OCI-LY3 (cell line): ENCODE data around the gene DNAJC4.

Source experiments
- H2AFZ ChIP-seq: fragments of 200-600, 300-600 bp; shearing (Covaris generic); 2 replicates; pipeline ENCODE4 v1.6.0; 2014; ENCODE audit warnings: antibody characterized with exemption, low read depth, low read length
- H3K27ac ChIP-seq: fragments of 200-600, 300-600 bp; sonication (generic); 2 replicates; pipeline ENCODE4 v1.5.1; 2014; ENCODE audit warnings: mild to moderate bottlenecking, low read length, moderate library complexity, mixed read lengths
- H3K27me3 ChIP-seq: fragments of 200-600, 300-600 bp; sonication (generic); 2 replicates; pipeline ENCODE4 v1.6.1; 2014; ENCODE audit warnings: low read depth, low read length, mixed read lengths
- H3K36me3 ChIP-seq: fragments of 200-600, 300-600 bp; sonication (generic); replicated peaks from 2 replicates; pipeline ENCODE3; 2014; ENCODE audit warnings: low read depth, low read length, mixed read lengths
- H3K4me1 ChIP-seq: fragments of 300-600, 200-600 bp; sonication (generic); 2 replicates; pipeline ENCODE4 v1.6.1; 2014; ENCODE audit warnings: low read length, mixed read lengths
- H3K4me2 ChIP-seq: fragments of 200-600, 300-600 bp; sonication (generic); 2 replicates; pipeline ENCODE4 v1.6.1; 2014; ENCODE audit warnings: low read length, mixed read lengths
- H3K4me3 ChIP-seq: fragments of 300-600, 200-600 bp; sonication (generic); 2 replicates; pipeline ENCODE4 v1.5.1; 2014; ENCODE audit warnings: antibody characterized with exemption, mild to moderate bottlenecking, low read length, moderate library complexity
- H3K79me2 ChIP-seq: fragments of 300-600, 200-600 bp; shearing (Covaris generic); 2 replicates; pipeline ENCODE4 v1.6.1; 2014; ENCODE audit warnings: mild to moderate bottlenecking, low read length, mixed read lengths
- H3K9ac ChIP-seq: fragments of 300-600, 200-600 bp; shearing (Covaris generic); 2 replicates; pipeline ENCODE4 v1.6.0; 2014; ENCODE audit warnings: mild to moderate bottlenecking, low read length, moderate library complexity
- H3K9me3 ChIP-seq: fragments of 200-600, 300-600 bp; shearing (Covaris generic); 2 replicates; pipeline ENCODE4 v1.6.1; 2014; ENCODE audit warnings: low read length, mixed read lengths; ENCODE audit not compliant: insufficient read depth
- H4K20me1 ChIP-seq: fragments of 200-600, 300-600 bp; sonication (generic); 2 replicates; pipeline ENCODE4 v1.6.1; 2016; ENCODE audit warnings: low read length, mixed read lengths; ENCODE audit not compliant: insufficient read depth
- EZH2phosphoT487 ChIP-seq: fragments of 200-600 bp; shearing (Covaris generic); IDR thresholded peaks from 2 replicates; pipeline ENCODE4 v1.6.1; 2018; ENCODE audit warnings: antibody characterized with exemption, mixed run types, low read depth
- TF ChIP-seq, protein P1 (sequence below): fragments of 200-600, 300-600 bp; sonication (generic); IDR thresholded peaks from 2 replicates; pipeline ENCODE4 v1.5.1; 2014; ENCODE audit warnings: antibody characterized with exemption, low read length, low read depth

The DNAJC4 gene

DNA sequence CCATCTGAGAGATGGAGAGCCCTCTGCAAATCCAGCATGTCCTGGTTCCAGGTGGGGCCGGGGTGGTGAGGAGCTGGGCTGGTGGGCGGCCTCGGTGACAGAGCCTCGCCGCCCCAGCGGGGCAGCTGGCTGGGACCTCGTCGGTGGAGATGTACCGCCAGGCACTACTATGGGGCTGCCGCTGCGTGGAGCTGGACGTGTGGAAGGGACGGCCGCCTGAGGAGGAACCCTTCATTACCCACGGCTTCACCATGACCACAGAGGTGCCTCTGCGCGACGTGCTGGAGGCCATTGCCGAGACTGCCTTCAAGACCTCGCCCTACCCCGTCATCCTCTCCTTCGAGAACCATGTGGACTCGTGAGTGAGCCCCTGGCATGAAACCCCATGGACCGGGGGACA is 28.0 kb downstream of the DNAJC4 start:
- H4K20me1 ChIP-seq = 0 out of 2 replicates have a peak, but pooled peaks cover 5% of the 10 kb centered on the region
- H3K36me3 ChIP-seq = peaks cover 56% of the 10 kb centered on the region
- H3K9me3 ChIP-seq = no peaks in the 10 kb centered on the region
- peaks cover 4% of the 10 kb centered on the region for H3K79me2 ChIP-seq
- H3K4me1 ChIP-seq = peaks cover 23% of the 10 kb centered on the region
- no peak overlapping the region for H3K9ac ChIP-seq
- H3K4me2 ChIP-seq = no peak overlapping the region
- no peak for TF ChIP-seq EZH2phosphoT487
- TF ChIP-seq, protein P1, sequence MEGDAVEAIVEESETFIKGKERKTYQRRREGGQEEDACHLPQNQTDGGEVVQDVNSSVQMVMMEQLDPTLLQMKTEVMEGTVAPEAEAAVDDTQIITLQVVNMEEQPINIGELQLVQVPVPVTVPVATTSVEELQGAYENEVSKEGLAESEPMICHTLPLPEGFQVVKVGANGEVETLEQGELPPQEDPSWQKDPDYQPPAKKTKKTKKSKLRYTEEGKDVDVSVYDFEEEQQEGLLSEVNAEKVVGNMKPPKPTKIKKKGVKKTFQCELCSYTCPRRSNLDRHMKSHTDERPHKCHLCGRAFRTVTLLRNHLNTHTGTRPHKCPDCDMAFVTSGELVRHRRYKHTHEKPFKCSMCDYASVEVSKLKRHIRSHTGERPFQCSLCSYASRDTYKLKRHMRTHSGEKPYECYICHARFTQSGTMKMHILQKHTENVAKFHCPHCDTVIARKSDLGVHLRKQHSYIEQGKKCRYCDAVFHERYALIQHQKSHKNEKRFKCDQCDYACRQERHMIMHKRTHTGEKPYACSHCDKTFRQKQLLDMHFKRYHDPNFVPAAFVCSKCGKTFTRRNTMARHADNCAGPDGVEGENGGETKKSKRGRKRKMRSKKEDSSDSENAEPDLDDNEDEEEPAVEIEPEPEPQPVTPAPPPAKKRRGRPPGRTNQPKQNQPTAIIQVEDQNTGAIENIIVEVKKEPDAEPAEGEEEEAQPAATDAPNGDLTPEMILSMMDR = no peak
- H3K4me3 ChIP-seq = no peak overlapping the region
- no peak overlapping the region for H3K27ac ChIP-seq
- no peaks in the 10 kb centered on the region for H3K27me3 ChIP-seq
- H2AFZ ChIP-seq = no peak overlapping the region

DNA sequence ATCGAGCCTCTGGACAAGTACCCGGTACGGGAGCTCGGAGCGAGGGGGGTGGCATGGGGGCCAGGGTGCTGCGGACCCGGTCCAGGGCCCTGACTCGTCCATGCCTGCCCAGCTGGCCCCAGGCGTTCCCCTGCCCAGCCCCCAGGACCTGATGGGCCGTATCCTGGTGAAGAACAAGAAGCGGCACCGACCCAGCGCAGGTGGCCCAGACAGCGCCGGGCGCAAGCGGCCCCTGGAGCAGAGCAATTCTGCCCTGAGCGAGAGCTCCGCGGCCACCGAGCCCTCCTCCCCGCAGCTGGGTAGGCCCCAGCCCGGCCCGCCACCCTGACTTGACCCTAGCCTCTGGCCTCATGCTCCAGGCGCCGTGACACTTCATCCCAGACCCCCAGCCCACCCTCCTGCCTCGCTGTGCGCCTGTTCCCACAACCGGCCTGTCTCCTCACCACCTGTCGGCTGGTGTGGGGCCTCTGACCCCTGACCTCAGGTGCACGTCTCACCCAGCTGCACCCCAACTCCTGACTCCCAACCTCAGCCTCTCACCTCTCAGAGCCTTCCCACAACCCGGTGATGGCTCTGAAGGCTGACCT is 28.7 kb downstream of the DNAJC4 start:
- H4K20me1 ChIP-seq = no peaks in the 10 kb centered on the region
- peak overlapping the region; percentile 74 for H3K27ac ChIP-seq
- H3K27me3 ChIP-seq = no peaks in the 10 kb centered on the region
- no peak overlapping the region for H2AFZ ChIP-seq
- H3K9ac ChIP-seq = peak overlapping the region; percentile 42; the same call in 1 of the 2 replicates
- H3K36me3 ChIP-seq = peaks cover 59% of the 10 kb centered on the region
- TF ChIP-seq, protein P1 = no peak
- no peak for TF ChIP-seq EZH2phosphoT487
- H3K4me1 ChIP-seq = peaks cover 19% of the 10 kb centered on the region
- peak overlapping the region; percentile 38; the same call in 1 of the 2 replicates for H3K4me2 ChIP-seq
- no peaks in the 10 kb centered on the region for H3K9me3 ChIP-seq
- H3K79me2 ChIP-seq = no peaks in the 10 kb centered on the region
- no peak overlapping the region for H3K4me3 ChIP-seq

DNA sequence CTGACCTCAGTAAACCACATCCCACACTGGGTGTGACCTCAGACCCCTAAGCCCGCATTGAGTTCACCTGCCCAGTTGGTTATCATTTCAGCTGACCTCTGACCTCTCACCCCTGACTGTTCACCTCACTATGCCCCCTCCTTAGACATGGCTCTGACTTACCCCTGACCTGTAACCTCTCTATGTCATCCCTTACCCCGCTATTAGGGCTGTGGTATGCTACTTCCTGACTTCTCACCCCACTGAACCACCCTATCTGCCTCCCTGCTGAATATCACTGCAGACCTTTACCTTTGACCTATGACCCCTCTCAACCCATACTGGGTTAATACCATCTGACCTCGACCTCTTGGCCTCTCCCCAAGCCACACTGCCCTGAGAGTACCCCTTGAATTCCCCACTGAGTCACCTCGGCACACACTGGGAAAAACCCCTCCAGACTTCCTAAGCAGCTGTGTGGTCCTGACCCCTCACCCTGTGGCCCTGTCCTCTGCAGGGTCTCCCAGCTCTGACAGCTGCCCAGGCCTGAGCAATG is 29.3 kb downstream of the DNAJC4 start:
- Histone ChIP-seq H3K79me2 (no peaks in the 10 kb centered on the region), H3K4me1 (peaks cover 19% of the 10 kb centered on the region), H3K36me3 (peaks cover 59% of the 10 kb centered on the region), H3K4me2 (peak overlapping the region; percentile 38), H3K9ac (peak overlapping the region; percentile 42; the same call in 1 of the 2 replicates), H4K20me1 (no peaks in the 10 kb centered on the region), H3K9me3 (no peaks in the 10 kb centered on the region), H3K27ac (peak overlapping the region; percentile 74), H3K27me3 (no peaks in the 10 kb centered on the region), H2AFZ (no peak overlapping the region), H3K4me3 (no peak overlapping the region)
- no peak for TF ChIP-seq EZH2phosphoT487
- TF ChIP-seq, protein P1 = no peak

DNA sequence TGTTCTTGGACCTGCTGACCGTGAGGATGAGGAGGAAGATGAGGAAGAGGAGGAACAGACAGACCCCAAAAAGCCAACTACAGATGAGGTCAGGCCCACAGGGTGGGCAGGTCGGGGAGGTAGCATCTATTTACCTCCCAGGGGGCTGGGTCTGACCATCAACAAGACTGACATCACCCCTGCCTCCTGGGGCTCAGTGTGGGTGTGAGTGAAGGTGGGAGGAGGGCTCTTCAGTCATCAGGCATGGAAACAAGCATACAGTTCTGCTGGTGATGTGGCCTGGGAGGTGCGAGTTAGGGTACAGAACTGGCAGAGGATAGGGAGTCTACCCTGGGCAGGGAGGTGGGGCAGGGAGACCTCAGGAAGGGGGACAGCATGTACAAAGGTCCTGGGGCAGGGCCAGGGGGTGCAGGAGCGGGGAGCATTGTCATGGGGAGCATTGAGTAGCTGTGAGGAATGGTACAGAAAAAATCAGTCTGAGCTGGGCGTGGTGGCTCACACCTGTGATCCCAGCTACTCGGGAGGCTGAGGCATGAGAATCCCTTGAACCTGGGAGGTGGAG is 29.9 kb downstream of the DNAJC4 start:
- H3K9ac ChIP-seq = peak overlapping the region; percentile 42; the same call in 1 of the 2 replicates
- no peak overlapping the region for H3K4me3 ChIP-seq
- H3K79me2 ChIP-seq = no peaks in the 10 kb centered on the region
- peaks cover 19% of the 10 kb centered on the region for H3K4me1 ChIP-seq
- peak overlapping the region; percentile 38 for H3K4me2 ChIP-seq
- no peaks in the 10 kb centered on the region for H3K27me3 ChIP-seq
- peaks cover 59% of the 10 kb centered on the region for H3K36me3 ChIP-seq
- H4K20me1 ChIP-seq = no peaks in the 10 kb centered on the region
- H3K27ac ChIP-seq = peak overlapping the region; percentile 74
- no peak for TF ChIP-seq EZH2phosphoT487
- TF ChIP-seq, protein P1 = no peak
- no peak overlapping the region for H2AFZ ChIP-seq
- no peaks in the 10 kb centered on the region for H3K9me3 ChIP-seq
